KMS-11 (cell line): ENCODE measurements around the gene PLCB4.

Experiments
- H2AFZ ChIP-seq: fragments of 200-600 bp; sonication (generic); 2 replicates; pipeline ENCODE4 v1.6.1; 2016; ENCODE audit warnings: antibody characterized with exemption, mixed run types, low read depth
- H3K27ac ChIP-seq: fragments of 200-600 bp; sonication (generic); 2 replicates; pipeline ENCODE4 v1.6.1; 2016; ENCODE audit warnings: mild to moderate bottlenecking, mixed run types
- H3K27me3 ChIP-seq: fragments of 200-600 bp; sonication (generic); 2 replicates; pipeline ENCODE4 v1.6.1; 2017; ENCODE audit warnings: mild to moderate bottlenecking, low read depth, mixed run types, moderate library complexity; ENCODE audit not compliant: insufficient read depth
- H3K36me3 ChIP-seq: fragments of 200-600 bp; sonication (generic); 2 replicates; pipeline ENCODE4 v1.6.1; 2017; ENCODE audit warnings: mild to moderate bottlenecking, mixed run types; ENCODE audit not compliant: insufficient read depth
- H3K4me1 ChIP-seq: fragments of 200-600 bp; sonication (generic); 2 replicates; pipeline ENCODE4 v1.6.1; 2016; ENCODE audit warnings: mild to moderate bottlenecking, low read depth, mixed run types; ENCODE audit not compliant: poor library complexity, severe bottlenecking
- H3K4me2 ChIP-seq: fragments of 200-600 bp; sonication (generic); 2 replicates; pipeline ENCODE4 v1.7.0; 2016; ENCODE audit warnings: mild to moderate bottlenecking, mixed run types
- H3K4me3 ChIP-seq: fragments of 200-600 bp; sonication (generic); IDR thresholded peaks from 2 replicates; pipeline ENCODE4 v1.6.1; 2017; ENCODE audit warnings: low read depth, low read length, mixed read lengths; ENCODE audit not compliant: insufficient read depth
- H3K79me2 ChIP-seq: fragments of 200-600 bp; sonication (generic); 2 replicates; pipeline ENCODE4 v1.6.1; 2016; ENCODE audit warnings: low read depth, mixed run types; ENCODE audit not compliant: insufficient read depth
- H3K9ac ChIP-seq: fragments of 200-600 bp; sonication (generic); 2 replicates; pipeline ENCODE4 v1.6.1; 2016; ENCODE audit warnings: mild to moderate bottlenecking, mixed run types
- H4K20me1 ChIP-seq: fragments of 200-600 bp; sonication (generic); 2 replicates; pipeline ENCODE4 v1.6.1; 2016; ENCODE audit warnings: mild to moderate bottlenecking, mixed run types; ENCODE audit not compliant: insufficient read depth
- CTCF ChIP-seq: fragments of 200-600 bp; sonication (generic); conservative IDR thresholded peaks from 2 replicates; pipeline ENCODE4 v1.6.1; 2017; ENCODE audit warnings: low read depth, mild to moderate bottlenecking, antibody characterized with exemption, low read length, moderate library complexity, mixed read lengths

PLCB4 gene

GRCh38 chr20:9349249-9349648 lies 280.4 kb downstream of the PLCB4 start:
- Histone ChIP-seq H3K27ac (no peak overlapping the region), H3K79me2 (no peaks in the 10 kb centered on the region), H4K20me1 (no peaks in the 10 kb centered on the region), H3K4me1 (peaks cover 12% of the 10 kb centered on the region), H3K27me3 (no peaks in the 10 kb centered on the region), H3K36me3 (no peaks in the 10 kb centered on the region), H3K4me3 (no peak overlapping the region), H3K9ac (no peak overlapping the region), H2AFZ (no peak overlapping the region), H3K4me2 (no peak overlapping the region)
- no peak for TF ChIP-seq CTCF

- no peak overlapping the region for H3K9ac ChIP-seq
- no peaks in the 10 kb centered on the region for H3K27me3 ChIP-seq
- no peaks in the 10 kb centered on the region for H3K36me3 ChIP-seq
- no peak for TF ChIP-seq CTCF
- no peak overlapping the region for H3K4me3 ChIP-seq
- H3K4me2 ChIP-seq: no peak overlapping the region
- peaks cover 12% of the 10 kb centered on the region for H3K4me1 ChIP-seq
- H4K20me1 ChIP-seq: no peaks in the 10 kb centered on the region
- no peak overlapping the region for H3K27ac ChIP-seq
- no peak overlapping the region for H2AFZ ChIP-seq
- no peaks in the 10 kb centered on the region for H3K79me2 ChIP-seq
Measured at GRCh38 chr20:9352739-9353138, 283.9 kb downstream of the PLCB4 start.

GRCh38 chr20:9353180-9353915 lies 284.5 kb downstream of the PLCB4 start:
- TF ChIP-seq CTCF: no peak
- Histone ChIP-seq H2AFZ (no peak overlapping the region), H3K9ac (no peak overlapping the region), H4K20me1 (no peaks in the 10 kb centered on the region), H3K4me1 (peaks cover 9% of the 10 kb centered on the region), H3K4me2 (no peak overlapping the region), H3K36me3 (no peaks in the 10 kb centered on the region), H3K27me3 (no peaks in the 10 kb centered on the region), H3K4me3 (no peak overlapping the region), H3K27ac (no peak overlapping the region), H3K79me2 (no peaks in the 10 kb centered on the region)

- Histone ChIP-seq H3K9ac (no peak overlapping the region), H3K79me2 (no peaks in the 10 kb centered on the region), H3K4me1 (peaks cover 6% of the 10 kb centered on the region), H3K4me2 (no peak overlapping the region), H4K20me1 (no peaks in the 10 kb centered on the region), H3K4me3 (no peak overlapping the region), H2AFZ (no peak overlapping the region), H3K27me3 (no peaks in the 10 kb centered on the region), H3K36me3 (no peaks in the 10 kb centered on the region), H3K27ac (no peak overlapping the region)
- no peak for TF ChIP-seq CTCF
Measured at GRCh38 chr20:9353916-9354276, 285.0 kb downstream of the PLCB4 start.
